ENCODE measurements around the gene PLOD2. TPM values are rescaled to one million over a fixed set of nuclear protein-coding genes. Genes with fewer than 3 reads are reported as not detected.

Gene PLOD2
- total RNA-seq, 1 experiment from 2014 or later = 158 TPM

- POLR2A ChIA-PET = no interaction called here
- BruUV-seq (replicated peaks) = no TSS peak
These were observed 69.6 kb downstream of the PLOD2 start for GRCh38 chr3:146091397-146091796.

GRCh38 chr3:146090521-146090920 is 70.5 kb downstream of the PLOD2 start:
- ATAC-seq (no peak), DNase-seq (ENCODE audit: low read depth, low spot score) (no peak)
- H3K27ac ChIP-seq (ENCODE audit: low read length) = no peak overlapping the region
- intact Hi-C loops (cut with micrococcal nuclease; ENCODE audit: unreplicated experiment) (no loop called here), in situ Hi-C loops (cut with HindIII; ENCODE audit: low pct_unique_long_range_greater_than_20kb, low sequenced_read_pairs) (no loop called here)
- H3K4me1 ChIP-seq (ENCODE audit: control insufficient read depth, insufficient read depth, low read length) = no peaks in the 10 kb centered on the region
- peaks cover 12% of the 10 kb centered on the region for H3K36me3 ChIP-seq (ENCODE audit: control insufficient read depth, insufficient read depth, low read length)
- H3K4me3 ChIP-seq (ENCODE audit: low read depth in 2 of 2, low read length in 2 of 2) = no peak overlapping the region
- no TSS peak for BruUV-seq (replicated peaks)
- CTCF ChIA-PET = no interaction called here
- H3K9me3 ChIP-seq (ENCODE audit: control insufficient read depth, insufficient read depth, low read depth, low read length) = no peaks in the 10 kb centered on the region
- H3K27me3 ChIP-seq (ENCODE audit: control insufficient read depth, insufficient read depth, low read length) = no peaks in the 10 kb centered on the region
- POLR2A ChIA-PET = no interaction called here
- no peak for TF ChIP-seq CTCF (IDR thresholded peaks at IDR 0.05)
- no peak for TF ChIP-seq TCF7L2 (IDR thresholded peaks at IDR 0.05; ENCODE audit: low read depth, low read length)
- no peak for TF ChIP-seq REST (IDR thresholded peaks at IDR 0.05; ENCODE audit: insufficient read depth in 1 of 2, low read depth in 2 of 2, low read length in 1 of 2)
- TF ChIP-seq SIN3A (IDR thresholded peaks at IDR 0.05; ENCODE audit: borderline replicate concordance, insufficient read depth, low read depth, low read length) = no peak
- no peak for TF ChIP-seq POLR2AphosphoS5 (IDR thresholded peaks at IDR 0.05; ENCODE audit: low read depth, low read length)

More at GRCh38 chr3:146091397-146091796, 69.6 kb downstream of the PLOD2 start:
- TF ChIP-seq TCF7L2 (IDR thresholded peaks at IDR 0.05; ENCODE audit: low read depth, low read length) (no peak), SIN3A (IDR thresholded peaks at IDR 0.05; ENCODE audit: borderline replicate concordance, insufficient read depth, low read depth, low read length) (no peak), POLR2AphosphoS5 (IDR thresholded peaks at IDR 0.05; ENCODE audit: low read depth, low read length) (no peak), CTCF (IDR thresholded peaks at IDR 0.05) (no peak), REST (IDR thresholded peaks at IDR 0.05; ENCODE audit: insufficient read depth in 1 of 2, low read depth in 2 of 2, low read length in 1 of 2) (no peak)
- H3K27me3 ChIP-seq (ENCODE audit: control insufficient read depth, insufficient read depth, low read length) = no peaks in the 10 kb centered on the region
- CTCF ChIA-PET = no interaction called here
- ATAC-seq = no peak
- in situ Hi-C loops (cut with HindIII; ENCODE audit: low pct_unique_long_range_greater_than_20kb, low sequenced_read_pairs) (no loop called here), intact Hi-C loops (cut with micrococcal nuclease; ENCODE audit: unreplicated experiment) (no loop called here)
- DNase-seq (ENCODE audit: low read depth, low spot score) = no peak
- H3K9me3 ChIP-seq (ENCODE audit: control insufficient read depth, insufficient read depth, low read depth, low read length) = no peaks in the 10 kb centered on the region
- no peak overlapping the region for H3K27ac ChIP-seq (ENCODE audit: low read length)
- H3K4me3 ChIP-seq (ENCODE audit: low read depth in 2 of 2, low read length in 2 of 2) = no peak overlapping the region
- H3K4me1 ChIP-seq (ENCODE audit: control insufficient read depth, insufficient read depth, low read length) = no peaks in the 10 kb centered on the region
- peaks cover 12% of the 10 kb centered on the region for H3K36me3 ChIP-seq (ENCODE audit: control insufficient read depth, insufficient read depth, low read length)

All from Panc1 (cell line).